Esophagus (tissue), 2 donors: ENCODE results near the gene RAPH1. TPM values are rescaled to one million over a fixed set of nuclear protein-coding genes. Genes with fewer than 3 reads are reported as not detected.

Experiments
- H3K27ac ChIP-seq, 2 donors: one replicate each; pipeline ENCODE4 v1.5.1; 2013; ENCODE audit warnings: low read depth in 2 of 2, mild to moderate bottlenecking in 2 of 2, inconsistent platforms in 1 of 2, low read length in 1 of 2, moderate library complexity in 1 of 2
- H3K27me3 ChIP-seq, 2 donors: one replicate each; pipeline ENCODE4 v1.6.1; 2013; ENCODE audit warnings: low read length in 2 of 2, control low read depth in 1 of 2, mild to moderate bottlenecking in 1 of 2; ENCODE audit not compliant: insufficient read depth in 2 of 2, control insufficient read depth in 1 of 2
- H3K36me3 ChIP-seq, 2 donors: one replicate each; pipeline ENCODE4 v1.6.1; 2013; ENCODE audit warnings: low read length in 1 of 2; ENCODE audit not compliant: control insufficient read depth in 2 of 2, insufficient read depth in 2 of 2
- H3K4me1 ChIP-seq, 2 donors: one replicate each; pipeline ENCODE4 v1.6.1; 2013; ENCODE audit warnings: low read length in 1 of 2; ENCODE audit not compliant: control insufficient read depth in 2 of 2, insufficient read depth in 2 of 2
- H3K4me3 ChIP-seq, 2 donors: one replicate each; pipeline ENCODE4 v1.5.1; 2013; ENCODE audit warnings: low read length in 2 of 2, mild to moderate bottlenecking in 2 of 2, low read depth in 1 of 2, moderate library complexity in 1 of 2
- H3K9me3 ChIP-seq, 2 donors: one replicate each; pipeline ENCODE4 v1.6.1; 2013; ENCODE audit warnings: mild to moderate bottlenecking in 2 of 2, low read depth in 1 of 2, low read length in 1 of 2, moderate library complexity in 1 of 2; ENCODE audit not compliant: control insufficient read depth in 2 of 2, insufficient read depth in 1 of 2
- WGBS, 2 donors: extraction: QIAGEN DNeasy Blood & Tissue Kit; methylation state at CpG; one replicate each; pipeline ENCODE4 v1.1.7; 2013; 5-methylcytosine and 5-hydroxymethylcytosine counted together
- polyA plus RNA-seq, 2 donors: library from polyadenylated mRNA; stranded (reverse); fragments of 200-250 nt; gene quantifications; one replicate each; pipeline ENCODE4 v1.2.3, GENCODE V29; 2013
- donor health status: healthy with polysubstance abuse.
- donor health status: Bipolar disorder and iron deficiency.

The RAPH1 gene
- polyA plus RNA-seq, 2 donors = 3.8 to 5.0 TPM

- Histone ChIP-seq H3K27ac (no peak overlapping the region), H3K4me1 (no peaks in the 10 kb centered on the region), H3K4me3 (no peak overlapping the region), H3K36me3 (no peaks in the 10 kb centered on the region), H3K27me3 (no peaks in the 10 kb centered on the region), H3K9me3 (no peaks in the 10 kb centered on the region)
- WGBS, 2 donors = 76 to 77% methylated on average over 4 of the region's 4 CpGs
Measured at GRCh38 chr2:203470371-203470770, 64.7 kb downstream of the RAPH1 start.

DNA sequence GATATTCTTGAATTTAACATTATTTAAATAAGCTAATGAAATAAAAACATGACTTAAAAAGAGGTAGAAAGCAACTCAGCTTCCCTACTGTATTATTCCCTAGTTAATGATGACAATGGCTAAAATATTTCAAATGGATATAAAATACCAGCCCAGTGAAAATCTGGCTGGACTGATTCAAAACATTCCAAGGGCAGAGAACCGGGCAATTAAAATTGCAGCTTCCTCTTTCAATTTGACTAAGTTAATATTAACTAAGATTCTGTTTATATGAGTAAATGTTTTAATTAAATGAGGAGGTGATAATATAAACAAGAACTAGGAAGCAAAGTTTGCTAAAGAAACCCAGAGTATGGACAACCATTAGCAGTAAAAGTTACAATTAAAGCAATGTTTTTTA, 65.6 kb downstream of the RAPH1 start:
- Histone ChIP-seq H3K9me3 (no peaks in the 10 kb centered on the region), H3K36me3 (no peaks in the 10 kb centered on the region), H3K4me1 (no peaks in the 10 kb centered on the region), H3K27ac (no peak overlapping the region), H3K27me3 (no peaks in the 10 kb centered on the region), H3K4me3 (no peak overlapping the region)
- WGBS, 2 donors = 31 to 49% methylated on average over 1 of the region's 1 CpG

DNA sequence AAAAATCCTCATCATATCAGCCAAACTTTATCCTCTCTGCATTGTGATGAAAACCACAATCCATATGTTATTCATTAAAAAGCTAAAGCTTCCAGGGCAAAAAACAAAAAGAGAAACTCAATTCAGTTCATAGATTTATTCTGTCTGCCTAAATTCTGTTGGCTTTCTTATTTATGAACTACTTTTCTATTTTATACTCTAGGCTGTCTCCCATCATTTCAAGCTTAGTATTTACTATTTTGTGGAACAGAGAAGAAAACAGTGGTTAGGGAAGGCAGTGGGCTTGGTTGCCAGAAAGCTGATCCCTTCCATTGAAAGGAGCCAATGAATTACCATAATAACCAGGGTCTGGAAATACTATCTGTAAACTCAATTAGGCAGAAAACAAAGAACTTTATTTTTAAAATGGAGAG, 71.8 kb downstream of the RAPH1 start:
- Histone ChIP-seq H3K27ac (no peak overlapping the region), H3K4me1 (no peaks in the 10 kb centered on the region), H3K9me3 (no peaks in the 10 kb centered on the region), H3K36me3 (no peaks in the 10 kb centered on the region), H3K4me3 (no peak overlapping the region), H3K27me3 (no peaks in the 10 kb centered on the region)

- Histone ChIP-seq H3K4me3 (no peak overlapping the region), H3K36me3 (no peaks in the 10 kb centered on the region), H3K4me1 (no peaks in the 10 kb centered on the region), H3K27ac (no peak overlapping the region), H3K9me3 (no peaks in the 10 kb centered on the region), H3K27me3 (no peaks in the 10 kb centered on the region)
- WGBS, 2 donors = 90 to 99% methylated on average over 1 of the region's 1 CpG
Measured at GRCh38 chr2:203462308-203462707, 72.8 kb downstream of the RAPH1 start.

- Histone ChIP-seq H3K4me1 (no peaks in the 10 kb centered on the region), H3K4me3 (no peak overlapping the region), H3K36me3 (no peaks in the 10 kb centered on the region), H3K9me3 (no peaks in the 10 kb centered on the region), H3K27ac (no peak overlapping the region), H3K27me3 (no peaks in the 10 kb centered on the region)
Measured at GRCh38 chr2:203461746-203462145, 73.4 kb downstream of the RAPH1 start.

- Histone ChIP-seq H3K27ac (no peak overlapping the region), H3K4me1 (no peaks in the 10 kb centered on the region), H3K4me3 (no peak overlapping the region), H3K9me3 (no peaks in the 10 kb centered on the region), H3K36me3 (peaks cover 0 to 3% of the 10 kb centered on the region in 2 donors), H3K27me3 (no peaks in the 10 kb centered on the region)
- WGBS, 2 donors = 71 to 76% methylated on average over 3 of the region's 3 CpGs
Measured at GRCh38 chr2:203455209-203455608, 79.9 kb downstream of the RAPH1 start.

DNA sequence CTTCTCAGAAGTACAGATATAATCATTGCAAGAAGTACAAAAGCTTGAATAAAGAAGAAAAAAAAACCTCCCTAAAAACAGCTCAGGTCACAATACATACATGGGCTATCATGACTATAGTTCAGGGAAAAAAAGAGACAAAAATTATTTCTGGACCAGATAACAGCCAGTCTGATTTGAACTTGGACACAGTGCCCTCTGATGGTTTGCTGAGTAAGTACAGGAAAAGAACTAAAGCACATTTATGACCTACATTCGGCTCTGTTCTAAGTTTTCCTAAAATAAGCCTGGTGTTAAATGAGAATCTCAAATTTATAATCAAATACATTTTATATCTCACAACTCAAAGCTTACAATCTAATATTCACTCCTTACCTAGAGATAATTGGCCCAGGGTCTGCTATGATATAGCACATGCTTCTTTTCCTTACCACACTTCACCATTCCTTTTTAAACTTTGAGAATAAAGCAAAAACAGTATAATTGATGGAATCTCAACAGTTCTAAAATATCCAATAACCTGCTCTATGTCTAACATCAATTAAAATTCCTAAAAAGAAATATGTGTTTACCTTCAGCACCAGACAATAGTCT, 81.1 kb downstream of the RAPH1 start:
- H3K4me3 ChIP-seq = no peak overlapping the region
- no peak overlapping the region for H3K27ac ChIP-seq
- H3K9me3 ChIP-seq = no peaks in the 10 kb centered on the region
- H3K27me3 ChIP-seq = no peaks in the 10 kb centered on the region
- H3K4me1 ChIP-seq = no peaks in the 10 kb centered on the region
- WGBS, 2 donors = 9 to 20% methylated on average over 1 of the region's 1 CpG
- H3K36me3 ChIP-seq = peaks cover 0 to 3% of the 10 kb centered on the region in 2 donors

GRCh38 chr2:203451689-203452088, 83.4 kb downstream of the RAPH1 start:
- H3K4me1 ChIP-seq = no peaks in the 10 kb centered on the region
- H3K9me3 ChIP-seq = no peaks in the 10 kb centered on the region
- no peaks in the 10 kb centered on the region for H3K27me3 ChIP-seq
- no peak overlapping the region for H3K4me3 ChIP-seq
- peaks cover 0 to 3% of the 10 kb centered on the region in 2 donors for H3K36me3 ChIP-seq
- WGBS, 2 donors = 92 to 98% methylated on average over 1 of the region's 1 CpG
- H3K27ac ChIP-seq = no peak overlapping the region

DNA sequence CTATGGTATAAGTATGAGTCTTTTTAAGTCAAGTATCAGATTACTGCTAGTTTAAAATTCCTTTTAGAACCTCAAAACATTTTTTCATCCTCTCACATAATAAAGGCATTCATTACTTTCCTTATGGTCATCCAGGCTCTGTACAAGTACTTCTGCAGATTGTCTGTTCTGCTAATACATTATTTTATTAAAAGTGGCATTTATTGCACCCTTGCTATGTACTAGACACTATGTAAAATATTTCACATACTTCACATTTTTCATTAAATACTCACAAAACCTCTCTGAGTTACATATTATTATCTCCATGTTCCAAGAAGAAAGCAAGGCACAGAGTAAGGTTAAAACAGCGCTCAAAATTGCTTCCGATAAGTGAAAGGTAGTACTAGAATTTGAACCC, 84.1 kb downstream of the RAPH1 start:
- Histone ChIP-seq H3K4me1 (no peaks in the 10 kb centered on the region), H3K4me3 (no peak overlapping the region), H3K27ac (no peak overlapping the region), H3K27me3 (no peaks in the 10 kb centered on the region), H3K36me3 (peaks cover 0 to 5% of the 10 kb centered on the region in 2 donors), H3K9me3 (no peaks in the 10 kb centered on the region)
- WGBS, 2 donors = 97 to 98% methylated on average over 2 of the region's 2 CpGs

- Histone ChIP-seq H3K4me3 (no peak overlapping the region), H3K27me3 (no peaks in the 10 kb centered on the region), H3K27ac (no peak overlapping the region), H3K36me3 (peaks cover 0 to 5% of the 10 kb centered on the region in 2 donors), H3K9me3 (no peaks in the 10 kb centered on the region), H3K4me1 (no peaks in the 10 kb centered on the region)
- 57 to 63% methylated on average over 3 of the region's 3 CpGs for WGBS, 2 donors
Measured at GRCh38 chr2:203450561-203450960, 84.5 kb downstream of the RAPH1 start.
